Dermis blood vessel endothelial cell (primary cell): ENCODE data around the gene TMEM97. TPM values are rescaled to one million over a fixed set of nuclear protein-coding genes. Genes with fewer than 3 reads are reported as not detected.

Source experiments
- DNase-seq: peaks from one replicate; pipeline ENCODE4 v3.0.0; 2010
- total RNA-seq: library from RNA; depleted of rRNA; stranded (reverse); fragments of >200 nt; gene quantifications from 2 replicates; pipeline ENCODE4 v1.2.3, GENCODE V29; 2014

The TMEM97 gene
- total RNA-seq, 1 donor from 2014 or later, result 9.0 TPM

DNA sequence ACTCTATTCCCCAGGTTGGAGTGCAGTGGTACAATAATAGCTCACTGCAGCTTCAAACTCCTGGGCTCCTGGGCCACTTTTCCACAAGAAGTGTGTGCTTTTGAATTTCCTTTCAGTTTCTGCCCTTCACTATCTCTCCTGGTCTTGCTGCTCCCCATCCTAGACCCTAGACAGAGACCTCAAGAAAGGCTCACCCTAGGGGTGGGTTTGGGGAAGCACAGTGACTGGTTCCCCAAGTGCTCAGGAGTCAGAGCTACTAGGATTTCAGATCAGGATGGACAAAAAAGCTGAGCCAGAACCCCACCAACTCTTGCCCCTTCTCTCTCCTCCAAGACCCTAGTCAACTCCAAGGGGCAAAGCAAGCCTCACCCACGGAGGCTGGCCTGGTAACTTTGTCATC lies 47.6 kb downstream of the TMEM97 start:
- no peak for DNase-seq

DNA sequence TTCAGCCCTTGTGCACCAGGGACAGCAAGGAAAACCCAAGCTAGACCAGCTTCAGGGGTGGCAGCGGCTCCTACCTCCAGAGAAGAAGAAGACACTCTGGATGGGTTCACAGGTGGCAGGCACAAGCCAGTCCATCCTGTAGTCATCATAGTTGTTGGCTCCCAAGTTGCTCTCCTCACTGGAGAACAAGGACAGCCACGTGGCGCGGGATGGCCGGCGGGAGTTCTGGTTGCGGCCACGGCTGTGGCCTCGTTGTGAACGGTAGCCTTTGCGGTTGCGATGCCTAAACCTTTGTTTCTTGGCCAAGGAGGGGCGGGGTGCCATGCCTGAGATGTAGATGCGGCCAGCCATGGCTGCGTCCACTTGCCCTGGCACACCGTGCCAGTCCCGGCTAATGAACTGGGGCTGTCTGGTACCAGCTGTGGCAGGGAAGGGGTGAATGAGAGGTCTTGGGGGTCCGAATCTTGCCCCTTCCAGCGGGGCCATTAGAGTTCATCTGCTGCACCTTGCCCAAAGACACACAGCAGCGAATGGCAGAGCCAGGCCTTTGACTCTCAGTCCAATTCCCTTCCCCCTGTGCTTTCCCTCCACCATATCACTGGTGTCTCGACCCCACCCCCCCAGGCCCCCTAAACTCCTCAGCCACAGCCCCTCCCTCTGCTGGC lies 48.8 kb downstream of the TMEM97 start:
- DNase-seq, result no peak

DNA sequence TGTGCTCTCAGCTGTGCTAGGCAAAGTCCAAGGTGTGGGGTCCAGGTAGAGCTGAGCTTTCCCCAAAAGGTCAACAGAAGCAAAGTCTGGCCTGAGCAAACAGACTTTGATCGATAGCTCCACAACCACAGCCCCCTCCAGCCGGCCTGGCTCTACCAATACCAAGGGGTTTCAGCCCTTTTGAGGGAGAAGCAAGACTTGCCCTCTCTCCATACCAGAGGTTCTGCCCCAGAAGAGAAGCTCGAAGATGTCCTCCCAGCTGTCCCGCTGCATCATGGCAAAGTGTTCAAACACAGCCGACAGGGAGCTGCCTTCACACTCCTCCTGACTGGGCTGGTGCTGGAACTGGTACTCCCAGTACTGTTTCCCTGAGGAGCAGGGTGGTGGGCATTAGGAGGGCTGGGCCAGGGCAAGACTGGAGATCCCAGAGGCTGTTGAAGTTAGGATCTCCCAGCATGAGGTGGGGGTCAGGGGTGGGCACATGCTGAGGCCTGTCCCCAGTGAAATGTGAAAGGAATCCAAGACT lies 49.4 kb downstream of the TMEM97 start:
- no peak for DNase-seq

DNA sequence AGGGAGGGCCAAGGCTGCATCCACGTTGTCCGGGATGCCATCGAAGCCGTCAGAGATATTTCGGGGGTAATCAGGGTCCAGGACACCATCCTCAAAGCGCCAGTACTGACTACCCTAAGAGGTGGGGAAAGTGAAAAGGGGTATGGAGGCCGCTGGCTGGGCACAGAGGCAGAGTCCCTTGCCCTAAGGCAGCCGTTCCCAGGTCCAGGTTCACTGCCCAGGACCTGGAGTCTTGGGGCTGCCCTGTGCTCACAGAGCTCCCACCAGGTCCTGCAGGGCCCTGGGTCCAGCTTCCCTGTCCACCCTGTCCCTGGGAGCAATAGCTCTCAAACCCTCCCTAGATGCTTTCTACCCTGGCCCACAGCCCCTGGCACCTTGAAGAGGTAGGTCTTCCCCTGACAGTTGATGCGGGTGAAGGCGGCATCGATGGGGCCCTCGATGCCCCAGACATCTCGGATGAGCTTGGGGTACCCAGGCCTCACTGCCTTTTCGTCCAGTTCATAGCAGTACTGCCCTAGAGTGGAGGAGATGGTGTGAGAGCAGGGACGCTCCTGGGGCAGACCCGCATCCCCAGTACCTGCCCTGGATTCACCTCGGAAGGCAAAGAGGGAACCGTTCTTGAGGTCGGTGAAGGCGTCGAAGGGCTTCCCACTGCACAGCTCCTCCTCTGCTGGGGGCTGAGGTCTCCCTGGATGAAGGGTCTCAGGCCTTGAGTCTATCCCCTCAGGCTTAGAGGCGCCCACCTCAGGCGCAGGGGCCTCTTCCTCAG lies 50.1 kb downstream of the TMEM97 start:
- DNase-seq, result no peak

DNA sequence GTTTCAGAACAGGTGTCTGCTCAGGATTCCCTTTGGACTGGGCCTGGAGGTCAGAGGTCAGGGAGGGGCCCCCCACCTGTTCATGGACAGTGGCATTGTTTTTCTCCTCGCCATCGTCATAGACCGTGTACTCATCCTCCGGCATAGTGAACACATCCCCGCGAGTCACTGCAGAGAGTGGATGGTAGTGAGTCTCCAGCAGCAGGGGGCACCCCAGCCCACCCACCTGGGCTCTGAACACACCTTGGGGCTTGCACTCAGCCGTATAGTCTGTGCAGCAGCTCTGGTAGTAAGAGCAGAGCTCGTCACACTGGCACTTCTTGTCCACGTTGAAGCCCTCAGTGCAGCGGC lies 50.7 kb downstream of the TMEM97 start:
- DNase-seq, result no peak

DNA sequence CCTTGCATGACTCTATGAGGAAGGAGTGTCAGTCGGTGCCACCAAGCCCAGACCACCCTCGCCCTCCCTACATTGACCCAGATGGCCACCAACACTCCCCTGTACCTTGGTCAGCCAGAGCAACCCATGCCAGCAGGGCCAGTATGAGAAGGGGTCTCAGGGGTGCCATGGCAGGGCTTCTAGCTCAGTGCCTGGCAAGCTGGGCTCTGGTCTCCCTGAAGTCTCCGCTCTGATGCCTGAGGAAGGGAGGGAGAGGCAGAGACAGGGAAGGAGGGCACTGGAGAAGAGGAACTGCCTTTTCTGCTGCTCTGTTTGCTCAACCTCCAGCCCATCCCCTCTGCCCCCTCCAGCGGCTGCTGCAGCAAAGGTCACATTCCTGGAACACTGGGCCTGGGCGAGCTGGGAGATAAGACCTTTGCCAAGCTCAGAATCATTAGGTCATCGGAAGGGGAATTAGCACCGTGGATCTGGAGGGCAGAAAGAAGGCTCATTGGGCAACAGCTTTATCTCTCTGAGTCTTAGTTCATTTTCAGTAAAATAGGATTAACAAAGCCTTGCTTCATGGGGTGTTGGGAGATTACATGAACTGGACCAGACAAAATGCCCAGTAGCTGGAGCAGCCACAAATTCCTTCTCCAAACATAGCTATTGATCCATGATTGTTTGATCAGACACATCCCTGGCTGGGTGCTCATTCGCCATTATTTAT lies 51.2 kb downstream of the TMEM97 start, which contains the start of gene VTN:
Gene VTN, minus strand, starts transcription at position 273 of the 709 bp plus-strand sequence. Its CDS starts 104 bp downstream, at position 169.
- peak; percentile 36 for DNase-seq

DNA sequence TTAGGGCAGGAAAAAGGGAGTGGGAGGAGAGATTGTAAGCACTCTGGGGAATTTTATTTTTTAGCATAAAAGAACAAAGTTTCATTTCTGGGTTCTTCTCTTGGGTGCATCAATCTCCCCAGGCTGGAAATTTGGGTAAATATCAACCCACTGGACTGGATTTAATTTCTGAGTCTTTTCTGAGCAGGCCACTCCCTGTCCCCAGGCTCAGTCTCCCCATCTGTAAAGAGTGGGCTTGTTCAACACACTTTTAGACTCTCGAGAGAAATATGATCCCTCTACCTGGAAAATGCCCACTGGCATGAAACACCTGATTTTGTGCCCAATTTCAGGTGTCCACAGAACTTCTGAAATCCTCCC lies 51.7 kb downstream of the TMEM97 start:
- no peak for DNase-seq

DNA sequence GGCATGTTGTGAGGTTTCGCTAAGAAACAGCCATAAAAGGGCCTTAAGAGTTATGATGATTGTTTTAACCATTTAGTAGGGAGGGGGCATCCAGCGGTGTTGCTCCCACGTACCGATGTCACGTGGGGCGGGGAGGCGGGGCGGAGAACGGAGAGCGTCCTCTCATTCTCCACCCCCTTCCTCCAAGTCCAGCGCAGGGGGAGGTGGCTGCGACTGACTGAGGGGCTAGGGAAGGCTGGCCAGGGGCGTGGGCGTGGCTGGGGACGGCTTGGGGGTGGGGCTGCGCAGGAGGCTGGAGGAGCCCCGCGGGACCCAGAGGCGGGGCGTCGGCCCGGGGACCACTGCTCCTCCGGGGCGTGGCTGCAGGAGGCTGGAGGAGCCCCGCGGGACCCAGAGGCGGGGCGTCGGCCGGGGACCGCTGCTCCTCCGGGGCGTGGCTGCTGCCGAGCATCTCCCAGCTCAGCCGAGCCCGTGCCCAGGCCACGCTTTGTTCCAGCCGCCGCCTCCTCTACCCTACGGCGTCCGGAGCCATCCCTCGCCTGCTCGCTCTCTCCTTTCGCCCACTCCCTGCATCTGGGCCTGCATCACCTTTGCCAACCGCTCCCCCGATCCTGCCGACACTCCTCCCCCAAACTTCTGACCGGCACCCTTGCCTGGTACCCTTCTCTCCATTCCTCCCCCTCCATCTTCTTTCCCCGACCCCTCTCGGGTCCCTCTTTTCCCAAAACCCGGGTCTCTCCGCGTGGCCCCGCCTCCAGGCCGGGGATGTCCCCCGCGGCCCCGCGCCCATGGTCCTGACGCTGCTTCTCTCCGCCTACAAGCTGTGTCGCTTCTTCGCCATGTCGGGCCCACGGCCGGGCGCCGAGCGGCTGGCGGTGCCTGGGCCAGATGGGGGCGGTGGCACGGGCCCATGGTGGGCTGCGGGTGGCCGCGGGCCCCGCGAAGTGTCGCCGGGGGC lies 52.5 kb downstream of the TMEM97 start, which contains the start of gene SARM1:
Gene SARM1, plus strand, starts transcription at position 450 of the 958 bp plus-strand sequence. Its CDS starts 339 bp downstream, at position 789.
- peak; percentile 75 for DNase-seq

DNA sequence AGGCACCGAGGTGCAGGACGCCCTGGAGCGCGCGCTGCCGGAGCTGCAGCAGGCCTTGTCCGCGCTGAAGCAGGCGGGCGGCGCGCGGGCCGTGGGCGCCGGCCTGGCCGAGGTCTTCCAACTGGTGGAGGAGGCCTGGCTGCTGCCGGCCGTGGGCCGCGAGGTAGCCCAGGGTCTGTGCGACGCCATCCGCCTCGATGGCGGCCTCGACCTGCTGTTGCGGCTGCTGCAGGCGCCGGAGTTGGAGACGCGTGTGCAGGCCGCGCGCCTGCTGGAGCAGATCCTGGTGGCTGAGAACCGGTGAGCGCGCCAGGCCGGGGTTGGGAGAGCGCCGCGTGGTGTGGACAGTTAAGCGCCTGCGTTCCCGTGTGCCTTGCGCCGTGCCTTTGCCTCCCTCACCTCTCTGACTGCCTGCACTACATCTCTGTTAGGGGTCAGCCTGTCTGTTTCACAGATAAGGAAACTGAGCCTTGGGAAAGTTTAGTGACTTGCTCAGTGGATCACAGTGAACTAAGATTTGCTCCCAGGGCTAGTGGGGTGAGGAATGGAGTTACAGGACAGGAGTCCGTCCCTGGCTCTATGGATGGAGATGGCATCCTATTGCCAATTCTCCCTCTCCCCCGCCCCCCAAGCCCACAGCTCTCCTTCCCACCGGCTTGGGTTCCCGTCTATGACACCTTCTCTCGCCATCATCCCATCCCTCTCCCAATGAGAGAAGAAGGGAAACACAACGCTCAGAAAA lies 53.4 kb downstream of the TMEM97 start:
- DNase-seq, result peak; percentile 43

DNA sequence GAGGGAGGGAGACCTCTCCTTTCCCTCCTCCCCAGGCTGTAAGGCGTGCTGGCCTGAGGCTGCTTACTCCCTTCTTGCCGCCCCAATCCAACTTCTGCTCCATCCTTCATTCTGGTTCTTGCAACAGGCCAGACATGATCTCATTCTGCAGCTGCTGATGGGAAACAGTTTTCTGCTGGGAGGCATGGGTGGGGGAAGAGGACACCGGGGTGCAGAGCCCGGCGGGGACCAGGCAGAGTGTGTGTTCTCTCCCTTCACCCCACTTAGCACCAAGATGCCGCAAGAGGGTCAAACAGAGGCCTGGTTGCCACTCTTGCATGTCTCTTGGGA lies 53.9 kb downstream of the TMEM97 start:
- no peak for DNase-seq

Other genes starting within 250 kb of the TMEM97 start
- 35.3 and 61.4 TPM in 2 replicates for gene IFT20, start 16.3 kb downstream of the TMEM97 start, total RNA-seq
- 107 and 108 TPM in 2 replicates for gene TNFAIP1, start 16.6 kb downstream of the TMEM97 start, total RNA-seq
- gene POLDIP2, start 38.3 kb downstream of the TMEM97 start, total RNA-seq, result 69.4 and 92.4 TPM in 2 replicates
- not detected in 2 replicates for gene SEBOX, start 46.0 kb downstream of the TMEM97 start, total RNA-seq
- gene VTN, start 51.1 kb downstream of the TMEM97 start, total RNA-seq, result 0.14 and 0.34 TPM in 2 replicates
- gene SARM1, start 52.5 kb downstream of the TMEM97 start, total RNA-seq, result 4.2 and 5.1 TPM in 2 replicates
- 1.9 and 2.9 TPM in 2 replicates for gene SLC46A1, start 87.0 kb downstream of the TMEM97 start, total RNA-seq
- not detected in 2 replicates for gene SLC13A2, start 154.4 kb downstream of the TMEM97 start, total RNA-seq
- not detected in 2 replicates for gene FOXN1, start 187.1 kb downstream of the TMEM97 start, total RNA-seq
- gene UNC119, start 233.4 kb downstream of the TMEM97 start, total RNA-seq, result 31.9 and 32.0 TPM in 2 replicates